ENCODE data around the gene EXOSC1. TPM values are rescaled to one million over a fixed set of nuclear protein-coding genes. Genes with fewer than 3 reads are reported as not detected.

The EXOSC1 gene, protein sequence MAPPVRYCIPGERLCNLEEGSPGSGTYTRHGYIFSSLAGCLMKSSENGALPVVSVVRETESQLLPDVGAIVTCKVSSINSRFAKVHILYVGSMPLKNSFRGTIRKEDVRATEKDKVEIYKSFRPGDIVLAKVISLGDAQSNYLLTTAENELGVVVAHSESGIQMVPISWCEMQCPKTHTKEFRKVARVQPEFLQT
- 10 to 100 TPM; 13.9 to 33.0 (median 26.2) TPM for total RNA-seq

DNA sequence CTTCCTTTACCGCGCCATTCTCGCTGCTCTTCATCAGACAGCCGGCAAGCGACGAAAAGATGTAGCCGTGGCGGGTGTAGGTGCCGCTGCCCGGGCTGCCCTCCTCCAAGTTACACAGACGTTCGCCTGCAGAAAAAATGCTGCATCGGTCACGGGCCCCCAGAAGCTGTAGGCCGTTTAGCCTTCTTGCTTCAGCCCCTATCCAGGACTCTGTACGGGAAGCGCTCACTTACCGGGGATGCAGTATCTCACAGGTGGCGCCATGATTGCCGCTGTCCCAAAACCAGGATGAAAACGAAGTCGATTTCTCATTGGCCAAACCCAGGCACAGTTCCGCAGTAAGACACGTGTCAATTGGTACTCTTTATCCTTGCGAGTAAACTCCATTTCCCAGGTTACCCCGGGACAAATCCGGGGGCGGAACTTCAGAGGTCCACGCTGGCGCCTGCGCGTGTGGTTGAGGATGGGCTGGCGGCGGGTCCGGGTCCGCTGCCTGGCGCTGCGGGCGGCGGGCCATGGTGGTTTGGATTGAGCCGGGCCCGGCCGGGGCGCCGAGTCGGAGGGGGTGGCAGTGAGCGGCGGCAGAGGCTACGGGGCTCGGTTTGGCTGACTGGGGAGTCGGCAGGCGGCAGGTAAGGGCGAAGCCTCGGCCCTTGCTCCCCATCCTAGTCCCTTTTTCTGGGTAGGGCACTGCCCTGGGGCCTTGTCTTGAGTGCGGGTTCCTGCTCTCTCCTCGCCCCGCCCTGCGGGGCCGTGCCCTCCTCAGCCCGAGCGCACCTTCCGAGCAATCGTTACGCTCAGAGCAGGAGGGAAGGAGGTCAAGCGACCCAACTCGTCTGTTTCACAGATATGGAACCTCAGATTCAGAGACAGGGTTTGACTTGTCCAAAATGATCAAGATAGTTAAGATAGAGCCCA is at the start of gene EXOSC1, which contains the start of gene ZDHHC16:
TSS of gene EXOSC1 (minus strand) at position 285 of the 918 bp plus-strand sequence. CDS start at position 264, 21 bp downstream.
TSS of gene ZDHHC16 (plus strand) at position 454 of the 918 bp plus-strand sequence. CDS start 5,501 bp downstream, outside the sequence.
- TF ChIP-seq, protein P1, sequence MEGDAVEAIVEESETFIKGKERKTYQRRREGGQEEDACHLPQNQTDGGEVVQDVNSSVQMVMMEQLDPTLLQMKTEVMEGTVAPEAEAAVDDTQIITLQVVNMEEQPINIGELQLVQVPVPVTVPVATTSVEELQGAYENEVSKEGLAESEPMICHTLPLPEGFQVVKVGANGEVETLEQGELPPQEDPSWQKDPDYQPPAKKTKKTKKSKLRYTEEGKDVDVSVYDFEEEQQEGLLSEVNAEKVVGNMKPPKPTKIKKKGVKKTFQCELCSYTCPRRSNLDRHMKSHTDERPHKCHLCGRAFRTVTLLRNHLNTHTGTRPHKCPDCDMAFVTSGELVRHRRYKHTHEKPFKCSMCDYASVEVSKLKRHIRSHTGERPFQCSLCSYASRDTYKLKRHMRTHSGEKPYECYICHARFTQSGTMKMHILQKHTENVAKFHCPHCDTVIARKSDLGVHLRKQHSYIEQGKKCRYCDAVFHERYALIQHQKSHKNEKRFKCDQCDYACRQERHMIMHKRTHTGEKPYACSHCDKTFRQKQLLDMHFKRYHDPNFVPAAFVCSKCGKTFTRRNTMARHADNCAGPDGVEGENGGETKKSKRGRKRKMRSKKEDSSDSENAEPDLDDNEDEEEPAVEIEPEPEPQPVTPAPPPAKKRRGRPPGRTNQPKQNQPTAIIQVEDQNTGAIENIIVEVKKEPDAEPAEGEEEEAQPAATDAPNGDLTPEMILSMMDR (IDR thresholded peaks at IDR 0.05), result no peak
- no peak for TF ChIP-seq POLR2A (IDR thresholded peaks at IDR 0.05)
- H3K4me3 ChIP-seq (ENCODE audit: low read depth, poor library complexity, severe bottlenecking), result peak within 1 kb of the TSS; percentile 75
- peak; percentile 93 to 98 for DNase-seq (ENCODE audit: low spot score in 2 of 2)
- 0% methylated on average over 40 to 65 of the region's 66 CpGs for WGBS, 2 donors
- intact Hi-C loops (cut with DNase I; ENCODE audit: low total_unique reads), result no loop called here

DNA sequence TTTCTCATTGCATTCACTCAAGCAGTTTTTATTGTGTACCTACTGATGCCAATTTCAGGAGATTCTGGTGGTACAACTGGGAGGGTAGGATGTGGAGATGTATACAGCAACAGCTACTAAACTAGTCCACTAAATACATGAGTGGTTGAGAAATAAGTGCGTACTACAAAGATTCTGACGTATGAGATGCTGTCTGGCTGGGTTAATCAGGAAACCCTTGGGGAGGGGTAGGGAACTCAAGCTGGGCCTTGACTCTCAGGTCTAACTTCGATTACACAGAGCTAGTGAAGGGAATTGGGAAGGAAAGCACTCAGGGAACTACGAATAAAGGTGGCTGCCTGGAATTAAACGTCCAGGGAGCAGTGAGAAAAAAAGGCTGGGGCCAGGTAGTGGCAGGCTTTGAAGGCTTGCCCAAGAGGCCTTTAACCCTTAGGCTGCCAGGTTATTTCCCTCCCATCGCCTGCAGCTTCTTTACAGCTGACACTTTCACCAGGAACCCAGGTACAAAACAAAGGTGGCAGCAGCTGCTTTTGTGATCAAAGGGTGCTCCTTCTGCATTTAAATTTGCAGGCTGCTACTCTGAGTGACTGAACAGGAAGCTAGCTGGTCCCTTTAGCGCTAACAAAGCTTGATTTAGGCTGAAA is 49.2 kb upstream of the EXOSC1 start:
- no peak for TF ChIP-seq POLR2A (IDR thresholded peaks at IDR 0.05)
- TF ChIP-seq, protein P1 (IDR thresholded peaks at IDR 0.05), result no peak
- WGBS, 2 donors, result 31 to 35% methylated on average over 7 of the region's 7 CpGs
- intact Hi-C loops (cut with DNase I; ENCODE audit: low total_unique reads), result no loop called here
- no peak for DNase-seq (ENCODE audit: low spot score in 2 of 2)
- H3K4me3 ChIP-seq (ENCODE audit: low read depth, poor library complexity, severe bottlenecking), result no peak overlapping the region

DNA sequence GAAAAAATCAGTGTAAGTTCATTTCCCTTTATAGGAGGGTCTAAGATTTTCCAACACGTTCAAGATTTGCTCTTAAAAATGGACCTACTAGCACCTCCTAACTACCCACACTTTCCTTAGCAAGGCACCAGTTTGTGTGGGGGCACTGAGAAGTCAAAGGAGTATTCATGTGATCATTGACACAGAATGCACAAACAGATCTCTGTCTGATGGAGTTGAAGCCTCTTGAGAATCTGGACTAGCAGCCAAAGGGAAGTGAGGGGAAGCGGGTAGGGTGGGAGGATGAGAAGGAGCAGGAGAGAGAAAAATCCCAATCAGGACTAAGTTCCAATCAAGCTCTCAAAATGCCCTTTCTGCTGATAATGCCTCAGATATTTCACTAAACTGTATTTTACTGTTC is 48.3 kb upstream of the EXOSC1 start:
- no peak for DNase-seq (ENCODE audit: low spot score in 2 of 2)
- WGBS, 2 donors, result 28 to 33% methylated on average over 2 of the region's 2 CpGs
- no peak for TF ChIP-seq POLR2A (IDR thresholded peaks at IDR 0.05)
- TF ChIP-seq, protein P1 (IDR thresholded peaks at IDR 0.05), result no peak
- intact Hi-C loops (cut with DNase I; ENCODE audit: low total_unique reads), result no loop called here
- H3K4me3 ChIP-seq (ENCODE audit: low read depth, poor library complexity, severe bottlenecking), result no peak overlapping the region

DNA sequence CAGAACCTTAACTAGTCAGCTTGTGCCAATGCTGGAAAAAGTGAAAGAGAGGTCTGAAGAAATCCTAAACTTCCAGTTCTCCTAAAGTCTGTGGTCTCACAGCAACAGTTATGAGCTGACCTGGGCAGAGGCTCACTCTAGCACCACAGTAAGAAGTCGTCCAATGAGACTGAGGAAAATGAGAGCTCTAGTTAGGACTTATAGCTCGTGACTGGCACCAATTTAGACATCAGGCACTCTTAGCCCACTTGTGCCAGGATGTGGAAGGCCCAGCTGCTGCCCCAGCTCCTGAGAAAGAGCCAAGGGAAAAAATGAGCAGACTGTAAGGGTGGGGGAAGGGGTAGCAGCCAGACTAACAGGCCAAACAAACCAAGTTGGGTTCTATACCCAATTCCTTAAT is 44.8 kb upstream of the EXOSC1 start:
- DNase-seq (ENCODE audit: low spot score in 2 of 2), result peak in 1 of 2 donors; percentile 37
- intact Hi-C loops (cut with DNase I; ENCODE audit: low total_unique reads), result no loop called here
- no peak overlapping the region for H3K4me3 ChIP-seq (ENCODE audit: low read depth, poor library complexity, severe bottlenecking)
- WGBS, 2 donors, result 49 to 61% methylated on average over 2 of the region's 2 CpGs
- TF ChIP-seq POLR2A (IDR thresholded peaks at IDR 0.05), result no peak
- TF ChIP-seq, protein P1 (IDR thresholded peaks at IDR 0.05), result no peak

DNA sequence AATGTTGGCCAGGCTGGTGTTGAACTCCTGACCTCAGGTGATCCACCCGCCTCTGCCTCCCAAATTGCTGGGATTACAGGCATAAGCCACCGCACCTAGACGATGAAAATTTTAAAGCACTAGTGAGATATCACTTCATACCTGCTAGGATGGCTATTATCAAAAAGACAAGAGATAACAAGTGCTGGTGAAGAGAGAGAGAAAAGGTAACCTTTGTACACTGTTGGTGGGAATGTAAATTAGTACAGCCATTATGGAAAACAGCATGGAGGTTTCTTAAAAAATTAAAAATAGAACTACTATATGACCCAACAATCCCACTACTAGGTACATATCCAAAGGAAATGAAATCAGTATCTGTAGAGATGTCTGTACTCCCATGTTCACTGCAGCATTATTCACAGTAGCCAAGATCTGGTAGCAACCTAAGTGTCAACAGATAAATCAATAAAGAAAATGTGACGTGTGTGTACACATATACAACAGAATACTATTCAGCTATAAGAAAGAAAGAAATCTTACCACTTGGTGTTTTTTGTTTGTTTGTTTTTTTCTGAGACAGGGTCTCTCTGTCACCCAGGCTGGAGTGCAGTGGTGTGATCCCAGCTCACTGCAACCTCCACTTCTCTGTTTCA is 40.0 kb upstream of the EXOSC1 start:
- 90 to 92% methylated on average over 4 of the region's 4 CpGs for WGBS, 2 donors
- TF ChIP-seq, protein P1 (IDR thresholded peaks at IDR 0.05), result no peak
- TF ChIP-seq POLR2A (IDR thresholded peaks at IDR 0.05), result no peak
- no peak for DNase-seq (ENCODE audit: low spot score in 2 of 2)
- intact Hi-C loops (cut with DNase I; ENCODE audit: low total_unique reads), result no loop called here
- H3K4me3 ChIP-seq (ENCODE audit: low read depth, poor library complexity, severe bottlenecking), result no peak overlapping the region

Measured in lower leg skin (tissue), 4 donors.